PFSK-1 (cell line): ENCODE data around the gene FOLR1.

Experiments used
- FOXP2 ChIP-seq: optimal IDR thresholded peaks from 2 replicates; pipeline ENCODE3; 2011; ENCODE audit warnings: borderline replicate concordance, control low read depth, inconsistent platforms; ENCODE audit not compliant: insufficient read depth; ENCODE audit errors: extremely low read length, extremely low read depth
- POLR2AphosphoS5 ChIP-seq: IDR thresholded peaks from 2 replicates; pipeline ENCODE4 v1.6.1; 2012; ENCODE audit warnings: low read depth, mild to moderate bottlenecking, control low read depth, low read length, moderate library complexity
- REST ChIP-seq, 2 experiments: IDR thresholded peaks; 2 replicates each; pipeline versions ENCODE4 v1.6.1 to v1.8.0; 2011 to 2012; ENCODE audit warnings: low read depth in 2 of 2, low read length in 2 of 2, control low read depth in 1 of 2, inconsistent platforms in 1 of 2, mild to moderate bottlenecking in 1 of 2, moderate library complexity in 1 of 2; ENCODE audit not compliant: insufficient read depth in 1 of 2
- SIN3A ChIP-seq: IDR thresholded peaks from 2 replicates; pipeline ENCODE4 v1.6.1; 2012; ENCODE audit warnings: mild to moderate bottlenecking, low read length, moderate library complexity, borderline replicate concordance; ENCODE audit not compliant: insufficient read depth
- TAF1 ChIP-seq: IDR thresholded peaks from 2 replicates; pipeline ENCODE4 v1.6.1; 2012; ENCODE audit warnings: low read length, control low read depth, borderline replicate concordance; ENCODE audit not compliant: insufficient read depth

Gene FOLR1

GRCh38 chr11:72243173-72244059 is 51.5 kb downstream of the FOLR1 start:
- TF ChIP-seq POLR2AphosphoS5, result no peak
- TF ChIP-seq FOXP2, result no peak
- TF ChIP-seq SIN3A, result no peak
- TF ChIP-seq REST (IDR thresholded peaks at IDR 0.05; ENCODE audit: insufficient read depth in 1 of 2, low read depth in 2 of 2, low read length in 2 of 2), result no peak
- TF ChIP-seq TAF1, result no peak

GRCh38 chr11:72244060-72244360 is 52.1 kb downstream of the FOLR1 start, which contains the start of gene PHOX2A:
Gene PHOX2A (minus strand): TSS chr11:72244176. CDS start chr11:72244004, 172 bp downstream.
- no peak for TF ChIP-seq POLR2AphosphoS5
- TF ChIP-seq FOXP2, result no peak
- no peak for TF ChIP-seq REST (IDR thresholded peaks at IDR 0.05; ENCODE audit: insufficient read depth in 1 of 2, low read depth in 2 of 2, low read length in 2 of 2)
- TF ChIP-seq SIN3A, result no peak
- TF ChIP-seq TAF1, result no peak

GRCh38 chr11:72244361-72245262 is 52.7 kb downstream of the FOLR1 start:
- TF ChIP-seq TAF1, result no peak

- no peak for TF ChIP-seq TAF1
- TF ChIP-seq POLR2AphosphoS5, result no peak
- TF ChIP-seq FOXP2, result no peak
- TF ChIP-seq SIN3A, result no peak
- TF ChIP-seq REST (IDR thresholded peaks at IDR 0.05; ENCODE audit: insufficient read depth in 1 of 2, low read depth in 2 of 2, low read length in 2 of 2), result no peak
These were observed 53.4 kb downstream of the FOLR1 start for GRCh38 chr11:72245263-72245816.
